Measurements from ENCODE around the gene GABBR2. TPM values are rescaled to one million over a fixed set of nuclear protein-coding genes. Genes with fewer than 3 reads are reported as not detected.
A peak's percentile ranks its signal among the peaks of the same experiment; 100 is the strongest.

Gene GABBR2
- total and polyA plus RNA-seq, 9 of the 15 experiments (the other 6 are each of a cell fraction or from before 2014, with no cell fraction given) = 0.15 to 1.9 (median 0.32) TPM

DNA sequence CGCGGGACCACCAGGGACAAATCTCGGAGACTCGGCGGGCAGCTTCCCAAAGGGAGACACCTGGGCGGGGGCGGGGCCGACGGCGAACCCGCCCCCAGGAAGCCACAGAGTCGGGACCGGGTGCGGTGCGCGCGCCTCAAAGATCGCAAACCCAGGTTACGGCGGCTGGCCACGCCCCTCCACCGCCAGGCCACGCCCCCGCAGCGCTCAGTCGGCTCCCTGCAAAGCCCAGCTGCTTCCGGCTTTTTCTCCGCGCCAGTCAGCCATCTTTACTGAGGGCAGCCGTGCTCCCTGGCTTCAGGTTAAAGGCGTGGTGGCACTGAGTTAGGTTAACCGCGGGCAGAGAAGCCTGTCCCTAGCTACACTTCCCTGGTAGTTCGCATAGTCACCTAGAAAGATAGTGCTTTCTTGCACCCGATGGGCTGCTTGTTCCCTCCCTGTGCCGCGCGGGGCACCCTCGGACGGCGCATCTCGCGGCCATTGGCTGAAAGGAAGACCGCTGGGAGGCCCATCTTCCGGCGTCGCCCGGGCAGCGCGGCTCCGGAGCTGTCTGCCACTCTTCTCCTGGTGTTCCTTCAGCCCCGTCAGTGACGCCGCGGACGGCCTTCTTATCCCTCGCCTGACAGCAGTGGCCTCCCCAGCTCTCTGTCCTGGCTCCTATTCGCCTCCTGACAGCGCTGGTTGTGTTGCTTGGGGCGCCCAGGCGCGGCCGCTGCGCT is 453.0 kb downstream of the GABBR2 start, which contains the start of gene TBC1D2 (continued):
- TF ChIP-seq, protein P1, sequence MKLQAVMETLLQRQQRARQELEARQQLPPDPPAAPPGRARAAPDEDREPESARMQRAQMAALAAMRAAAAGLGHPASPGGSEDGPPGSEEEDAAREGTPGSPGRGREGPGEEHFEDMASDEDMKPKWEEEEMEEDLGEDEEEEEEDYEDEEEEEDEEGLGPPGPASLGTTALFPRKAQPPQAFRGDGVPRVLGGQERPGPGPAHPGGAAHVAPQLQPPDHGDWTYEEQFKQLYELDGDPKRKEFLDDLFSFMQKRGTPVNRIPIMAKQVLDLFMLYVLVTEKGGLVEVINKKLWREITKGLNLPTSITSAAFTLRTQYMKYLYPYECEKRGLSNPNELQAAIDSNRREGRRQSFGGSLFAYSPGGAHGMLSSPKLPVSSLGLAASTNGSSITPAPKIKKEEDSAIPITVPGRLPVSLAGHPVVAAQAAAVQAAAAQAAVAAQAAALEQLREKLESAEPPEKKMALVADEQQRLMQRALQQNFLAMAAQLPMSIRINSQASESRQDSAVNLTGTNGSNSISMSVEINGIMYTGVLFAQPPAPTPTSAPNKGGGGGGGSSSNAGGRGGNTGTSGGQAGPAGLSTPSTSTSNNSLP (IDR thresholded peaks at IDR 0.05; ENCODE audit: borderline replicate concordance, low read depth, low read length) = no peak
- TF ChIP-seq ZNF766 (CRISPR knock-in tag; conservative IDR thresholded peaks at IDR 0.05) = no peak; the same call in 1 of the 2 replicates
- TF ChIP-seq, protein P2, sequence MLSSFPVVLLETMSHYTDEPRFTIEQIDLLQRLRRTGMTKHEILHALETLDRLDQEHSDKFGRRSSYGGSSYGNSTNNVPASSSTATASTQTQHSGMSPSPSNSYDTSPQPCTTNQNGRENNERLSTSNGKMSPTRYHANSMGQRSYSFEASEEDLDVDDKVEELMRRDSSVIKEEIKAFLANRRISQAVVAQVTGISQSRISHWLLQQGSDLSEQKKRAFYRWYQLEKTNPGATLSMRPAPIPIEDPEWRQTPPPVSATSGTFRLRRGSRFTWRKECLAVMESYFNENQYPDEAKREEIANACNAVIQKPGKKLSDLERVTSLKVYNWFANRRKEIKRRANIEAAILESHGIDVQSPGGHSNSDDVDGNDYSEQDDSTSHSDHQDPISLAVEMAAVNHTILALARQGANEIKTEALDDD (IDR thresholded peaks at IDR 0.05) = peak; percentile 91
- no peak for TF ChIP-seq ZNF311 (CRISPR knock-in tag; IDR thresholded peaks at IDR 0.05)
- no peak for TF ChIP-seq ZNF77 (CRISPR knock-in tag; IDR thresholded peaks at IDR 0.05)
- TF ChIP-seq HOXB6 (CRISPR knock-in tag; IDR thresholded peaks at IDR 0.05; ENCODE audit: borderline replicate concordance) = no peak
- peak; percentile 93 for TF ChIP-seq RBFOX2 (IDR thresholded peaks at IDR 0.05; ENCODE audit: low read depth, low read length)
- TF ChIP-seq FUS (optimal IDR thresholded peaks at IDR 0.05; ENCODE audit: low read depth, low read length) = no peak
- peak; percentile 92 for TF ChIP-seq GABPB1 (CRISPR knock-in tag; IDR thresholded peaks at IDR 0.05)
- no peak for TF ChIP-seq MCM5 (IDR thresholded peaks at IDR 0.05; ENCODE audit: low read depth)
- TF ChIP-seq KAT8 (IDR thresholded peaks at IDR 0.05; ENCODE audit: low read depth) = no peak
- TF ChIP-seq, protein P3, sequence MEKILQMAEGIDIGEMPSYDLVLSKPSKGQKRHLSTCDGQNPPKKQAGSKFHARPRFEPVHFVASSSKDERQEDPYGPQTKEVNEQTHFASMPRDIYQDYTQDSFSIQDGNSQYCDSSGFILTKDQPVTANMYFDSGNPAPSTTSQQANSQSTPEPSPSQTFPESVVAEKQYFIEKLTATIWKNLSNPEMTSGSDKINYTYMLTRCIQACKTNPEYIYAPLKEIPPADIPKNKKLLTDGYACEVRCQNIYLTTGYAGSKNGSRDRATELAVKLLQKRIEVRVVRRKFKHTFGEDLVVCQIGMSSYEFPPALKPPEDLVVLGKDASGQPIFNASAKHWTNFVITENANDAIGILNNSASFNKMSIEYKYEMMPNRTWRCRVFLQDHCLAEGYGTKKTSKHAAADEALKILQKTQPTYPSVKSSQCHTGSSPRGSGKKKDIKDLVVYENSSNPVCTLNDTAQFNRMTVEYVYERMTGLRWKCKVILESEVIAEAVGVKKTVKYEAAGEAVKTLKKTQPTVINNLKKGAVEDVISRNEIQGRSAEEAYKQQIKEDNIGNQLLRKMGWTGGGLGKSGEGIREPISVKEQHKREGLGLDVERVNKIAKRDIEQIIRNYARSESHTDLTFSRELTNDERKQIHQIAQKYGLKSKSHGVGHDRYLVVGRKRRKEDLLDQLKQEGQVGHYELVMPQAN (IDR thresholded peaks at IDR 0.05; ENCODE audit: borderline replicate concordance) = peak; percentile 75; the same call in 1 of the 2 replicates
- no peak for TF ChIP-seq ZNF57 (CRISPR knock-in tag; IDR thresholded peaks at IDR 0.05)
- no peak for TF ChIP-seq NUFIP1 (IDR thresholded peaks at IDR 0.05; ENCODE audit: partially characterized antibody)
- no peak for TF ChIP-seq COPS2 (conservative IDR thresholded peaks at IDR 0.05)
- TF ChIP-seq XRCC4 (IDR thresholded peaks at IDR 0.05; ENCODE audit: extremely low read depth, insufficient read depth, insufficient read length) = no peak
- TF ChIP-seq SMC3 (conservative IDR thresholded peaks at IDR 0.05; ENCODE audit: insufficient read depth, low read depth, low read length) = no peak
- no peak for TF ChIP-seq NFIX (CRISPR knock-in tag; IDR thresholded peaks at IDR 0.05; ENCODE audit: low read depth)
- TF ChIP-seq GATAD2B (IDR thresholded peaks at IDR 0.05; ENCODE audit: borderline replicate concordance) = no peak
- TF ChIP-seq POLR2AphosphoS2 (IDR thresholded peaks at IDR 0.05; ENCODE audit: low read length) = no peak
- TF ChIP-seq ETV5 (CRISPR knock-in tag; IDR thresholded peaks at IDR 0.05; ENCODE audit: low read depth) = peak; percentile 87
- TF ChIP-seq FOXM1 (IDR thresholded peaks at IDR 0.05; ENCODE audit: low read depth) = 0 out of 2 replicates have a peak, but pooled peaks have one; percentile 25
- no peak for TF ChIP-seq FOXM1 (CRISPR knock-in tag; IDR thresholded peaks at IDR 0.05; ENCODE audit: low read depth)
- TF ChIP-seq, protein P4, sequence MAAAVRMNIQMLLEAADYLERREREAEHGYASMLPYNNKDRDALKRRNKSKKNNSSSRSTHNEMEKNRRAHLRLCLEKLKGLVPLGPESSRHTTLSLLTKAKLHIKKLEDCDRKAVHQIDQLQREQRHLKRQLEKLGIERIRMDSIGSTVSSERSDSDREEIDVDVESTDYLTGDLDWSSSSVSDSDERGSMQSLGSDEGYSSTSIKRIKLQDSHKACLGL (CRISPR knock-in tag; IDR thresholded peaks at IDR 0.05; ENCODE audit: borderline replicate concordance, poor library complexity, severe bottlenecking) = no peak
- TF ChIP-seq CXXC5 (CRISPR knock-in tag; IDR thresholded peaks at IDR 0.05) = peak; percentile 91
- no peak for TF ChIP-seq PHB (CRISPR knock-in tag; IDR thresholded peaks at IDR 0.05)

Data from K562 (cell line).